Mesenteric fat pad (tissue), 1 donor: Measurements from ENCODE around the gene COPZ1. TPM values are rescaled to one million over a fixed set of nuclear protein-coding genes. Genes with fewer than 3 reads are reported as not detected.

Experiments
- DNase-seq: peaks from one replicate; pipeline ENCODE4 v3.0.0-alpha.2; 2020; ENCODE audit warnings: low spot score
- microRNA-seq: library from miRNA; unstranded; fragments of <30 nt; microRNA quantifications from one replicate; pipeline ENCODE4 v1.2.0, GENCODE V29; 2020; ENCODE audit warnings: borderline number of aligned reads
- total RNA-seq: library from RNA; stranded (reverse); fragmentation: NEBNext Ultra II Directional; extraction: Animal tissue kit (Norgen Biotek cat#: 25700); gene quantifications from one replicate; pipeline ENCODE4 v1.2.1, GENCODE V29; 2021
- donor health status: DM: yes; HTN: yes; CAD: no.

COPZ1 gene
- total RNA-seq, 1 donor from 2014 or later = 93.8 TPM

GRCh38 chr12:54392485-54393206 lies 67.7 kb downstream of the COPZ1 start:
- DNase-seq = no peak

GRCh38 chr12:54393207-54393609 lies 68.3 kb downstream of the COPZ1 start:
- DNase-seq = no peak

GRCh38 chr12:54393743-54394142 lies 68.8 kb downstream of the COPZ1 start:
- no peak for DNase-seq

GRCh38 chr12:54394281-54394719 lies 69.4 kb downstream of the COPZ1 start:
- no peak for DNase-seq

- no peak for DNase-seq
These were observed 70.1 kb downstream of the COPZ1 start for GRCh38 chr12:54394986-54395385.

GRCh38 chr12:54395545-54395944 lies 70.6 kb downstream of the COPZ1 start:
- DNase-seq = no peak

- DNase-seq = no peak
These were observed 72.2 kb downstream of the COPZ1 start for GRCh38 chr12:54397157-54397556.

GRCh38 chr12:54398218-54398617 lies 73.3 kb downstream of the COPZ1 start:
- no peak for DNase-seq

- no peak for DNase-seq
These were observed 74.3 kb downstream of the COPZ1 start for GRCh38 chr12:54398995-54399793.

GRCh38 chr12:54401119-54401518 lies 76.2 kb downstream of the COPZ1 start:
- DNase-seq = no peak

Small RNA genes within 50 kb of the gene (microRNA-seq; reads per million reads assigned to microRNA genes)
- 199 reads per million, percentile 56 among the genes with 10 or more reads in this experiment for gene MIR148B

Other genes starting within 250 kb of the COPZ1 start
- 23.4 TPM for gene SMUG1, start 136.1 kb upstream of the COPZ1 start, total RNA-seq
- 35.2 TPM for gene CBX5, start 45.0 kb upstream of the COPZ1 start, total RNA-seq
- 655 TPM for gene HNRNPA1, start 44.4 kb upstream of the COPZ1 start, total RNA-seq
- gene NFE2, start 24.1 kb upstream of the COPZ1 start, total RNA-seq = 4.9 TPM
- 2.3 TPM for gene GPR84, start 39.4 kb downstream of the COPZ1 start, total RNA-seq
- gene ZNF385A, start 59.6 kb downstream of the COPZ1 start, total RNA-seq = 31.9 TPM
- 125 TPM for gene ITGA5, start 94.1 kb downstream of the COPZ1 start, total RNA-seq
- gene GTSF1, start 148.5 kb downstream of the COPZ1 start, total RNA-seq = 0.42 TPM
- gene NCKAP1L, start 172.6 kb downstream of the COPZ1 start, total RNA-seq = 60.5 TPM
- 56.2 TPM for gene PDE1B, start 224.5 kb downstream of the COPZ1 start, total RNA-seq